ENCODE results near the gene CIAPIN1. TPM values are rescaled to one million over a fixed set of nuclear protein-coding genes. Genes with fewer than 3 reads are reported as not detected.

Gene CIAPIN1
- total and polyA plus RNA-seq, 2 of the 8 experiments (the other 6 are each of a cell fraction or from before 2014, with no cell fraction given) = 76.8 to 83.6 TPM

Other genes starting within 250 kb of the CIAPIN1 start
- 13.6 and 13.7 TPM in 2 replicates for gene ARL2BP, start 202.1 kb downstream of the CIAPIN1 start, total RNA-seq (2021; fragmentation: NEBNext Ultra II Directional; extraction: Animal tissue kit (Norgen Biotek cat#: 25700))
- gene ARL2BP, start 202.1 kb downstream of the CIAPIN1 start, polyA plus RNA-seq (2011; rRNA removed) = 13.3 and 18.3 TPM in 2 replicates
- gene PLLP, start 162.7 kb downstream of the CIAPIN1 start, total RNA-seq (2021; fragmentation: NEBNext Ultra II Directional; extraction: Animal tissue kit (Norgen Biotek cat#: 25700)) = 2.3 and 2.9 TPM in 2 replicates
- gene PLLP, start 162.7 kb downstream of the CIAPIN1 start, polyA plus RNA-seq (2011; rRNA removed) = 9.7 and 10.6 TPM in 2 replicates
- gene CCL22, start 88.6 kb downstream of the CIAPIN1 start, total RNA-seq (2021; fragmentation: NEBNext Ultra II Directional; extraction: Animal tissue kit (Norgen Biotek cat#: 25700)) = not detected in 2 replicates
- not detected in 2 replicates for gene CCL22, start 88.6 kb downstream of the CIAPIN1 start, polyA plus RNA-seq (2011; rRNA removed)
- 1.4 and 1.9 TPM in 2 replicates for gene CX3CL1, start 74.9 kb downstream of the CIAPIN1 start, total RNA-seq (2021; fragmentation: NEBNext Ultra II Directional; extraction: Animal tissue kit (Norgen Biotek cat#: 25700))
- gene CX3CL1, start 74.9 kb downstream of the CIAPIN1 start, polyA plus RNA-seq (2011; rRNA removed) = 3.0 and 3.2 TPM in 2 replicates
- not detected in 2 replicates for gene CCL17, start 42.6 kb downstream of the CIAPIN1 start, total RNA-seq (2021; fragmentation: NEBNext Ultra II Directional; extraction: Animal tissue kit (Norgen Biotek cat#: 25700))
- not detected in 2 replicates for gene CCL17, start 42.6 kb downstream of the CIAPIN1 start, polyA plus RNA-seq (2011; rRNA removed)
- gene COQ9, start 94 bp upstream of the CIAPIN1 start, total RNA-seq (2021; fragmentation: NEBNext Ultra II Directional; extraction: Animal tissue kit (Norgen Biotek cat#: 25700)) = 31.7 and 33.3 TPM in 2 replicates
- gene COQ9, start 94 bp upstream of the CIAPIN1 start, polyA plus RNA-seq (2011; rRNA removed) = 47.9 and 60.3 TPM in 2 replicates
- gene POLR2C, start 15.3 kb upstream of the CIAPIN1 start, total RNA-seq (2021; fragmentation: NEBNext Ultra II Directional; extraction: Animal tissue kit (Norgen Biotek cat#: 25700)) = 71.2 and 72.5 TPM in 2 replicates
- 132 and 149 TPM in 2 replicates for gene POLR2C, start 15.3 kb upstream of the CIAPIN1 start, polyA plus RNA-seq (2011; rRNA removed)
- 28.9 and 29.9 TPM in 2 replicates for gene DOK4, start 39.1 kb upstream of the CIAPIN1 start, total RNA-seq (2021; fragmentation: NEBNext Ultra II Directional; extraction: Animal tissue kit (Norgen Biotek cat#: 25700))
- gene DOK4, start 39.1 kb upstream of the CIAPIN1 start, polyA plus RNA-seq (2011; rRNA removed) = 24.0 and 29.5 TPM in 2 replicates
- 3.5 and 4.0 TPM in 2 replicates for gene CCDC102A, start 89.2 kb upstream of the CIAPIN1 start, total RNA-seq (2021; fragmentation: NEBNext Ultra II Directional; extraction: Animal tissue kit (Norgen Biotek cat#: 25700))
- gene CCDC102A, start 89.2 kb upstream of the CIAPIN1 start, polyA plus RNA-seq (2011; rRNA removed) = 7.5 and 10.5 TPM in 2 replicates
- gene ADGRG5, start 95.3 kb upstream of the CIAPIN1 start, total RNA-seq (2021; fragmentation: NEBNext Ultra II Directional; extraction: Animal tissue kit (Norgen Biotek cat#: 25700)) = 8.6 and 10.5 TPM in 2 replicates
- gene ADGRG5, start 95.3 kb upstream of the CIAPIN1 start, polyA plus RNA-seq (2011; rRNA removed) = 14.8 and 16.5 TPM in 2 replicates
- gene ADGRG1, start 181.2 kb upstream of the CIAPIN1 start, total RNA-seq (2021; fragmentation: NEBNext Ultra II Directional; extraction: Animal tissue kit (Norgen Biotek cat#: 25700)) = 0.78 and 1.3 TPM in 2 replicates
- gene ADGRG1, start 181.2 kb upstream of the CIAPIN1 start, polyA plus RNA-seq (2011; rRNA removed) = 2.6 and 2.9 TPM in 2 replicates
- 0.15 and 0.28 TPM in 2 replicates for gene ADGRG3, start 220.9 kb upstream of the CIAPIN1 start, total RNA-seq (2021; fragmentation: NEBNext Ultra II Directional; extraction: Animal tissue kit (Norgen Biotek cat#: 25700))
- 0.94 and 0.98 TPM in 2 replicates for gene ADGRG3, start 220.9 kb upstream of the CIAPIN1 start, polyA plus RNA-seq (2011; rRNA removed)
- not detected in 2 replicates for gene DRC7, start 247.4 kb upstream of the CIAPIN1 start, total RNA-seq (2021; fragmentation: NEBNext Ultra II Directional; extraction: Animal tissue kit (Norgen Biotek cat#: 25700))
- 0.13 and 0.14 TPM in 2 replicates for gene DRC7, start 247.4 kb upstream of the CIAPIN1 start, polyA plus RNA-seq (2011; rRNA removed)

All from H1 (cell line).